Endothelial cell (in vitro differentiated cells): Measurements from ENCODE around the gene ALDOB. TPM values are rescaled to one million over a fixed set of nuclear protein-coding genes. Genes with fewer than 3 reads are reported as not detected.
A peak's percentile ranks its signal among the peaks of the same experiment; 100 is the strongest.

Source experiments
- DNase-seq: peaks from one replicate; pipeline ENCODE4 v3.0.0; 2021; ENCODE audit warnings: low spot score
- H3K27ac Mint-ChIP-seq: one replicate; pipeline ENCODE4 v1.8.0; 2021; ENCODE audit warnings: mixed read lengths, inconsistent platforms; ENCODE audit not compliant: unreplicated experiment
- H3K27me3 Mint-ChIP-seq: one replicate; pipeline ENCODE4 v1.8.0; 2021; ENCODE audit warnings: mild to moderate bottlenecking, moderate library complexity, mixed read lengths, inconsistent platforms; ENCODE audit not compliant: unreplicated experiment
- H3K36me3 Mint-ChIP-seq: one replicate; pipeline ENCODE4 v1.8.0; 2021; ENCODE audit warnings: mild to moderate bottlenecking, low read depth, mixed read lengths, inconsistent platforms; ENCODE audit not compliant: unreplicated experiment
- H3K4me1 Mint-ChIP-seq: one replicate; pipeline ENCODE4 v1.8.0; 2021; ENCODE audit warnings: mild to moderate bottlenecking, mixed read lengths, inconsistent platforms; ENCODE audit not compliant: unreplicated experiment
- H3K4me3 Mint-ChIP-seq: one replicate; pipeline ENCODE4 v1.8.0; 2021; ENCODE audit warnings: mild to moderate bottlenecking, mixed read lengths, inconsistent platforms; ENCODE audit not compliant: unreplicated experiment
- H3K9me3 Mint-ChIP-seq: one replicate; pipeline ENCODE4 v1.8.0; 2021; ENCODE audit warnings: mixed read lengths, inconsistent platforms; ENCODE audit not compliant: unreplicated experiment
- CTCF ChIP-seq: fragments of 200-600 bp; sonication (generic); IDR thresholded peaks from one replicate; pipeline ENCODE4 v1.5.0; 2021; ENCODE audit warnings: antibody characterized with exemption; ENCODE audit not compliant: unreplicated experiment
- long read RNA-seq: library from polyadenylated mRNA; unstranded; transcript quantifications from one replicate; pipeline ENCODE4 v2.0.0, GENCODE V29; 2020; ENCODE audit not compliant: unreplicated experiment
- total RNA-seq: library from RNA; stranded (reverse); fragmentation: NEBNext Ultra II Directional; extraction: Animal tissue kit (Norgen Biotek cat#: 25700); gene quantifications from one replicate; pipeline ENCODE4 v1.2.1, GENCODE V29; 2021; ENCODE audit not compliant: unreplicated experiment

The ALDOB gene
- 0.31 TPM for total RNA-seq
- long read RNA-seq, partial matches to known transcripts = 0 of 1 reads
- long read RNA-seq, other reads (novel, unspliced or antisense) = 1 of 1 reads

DNA sequence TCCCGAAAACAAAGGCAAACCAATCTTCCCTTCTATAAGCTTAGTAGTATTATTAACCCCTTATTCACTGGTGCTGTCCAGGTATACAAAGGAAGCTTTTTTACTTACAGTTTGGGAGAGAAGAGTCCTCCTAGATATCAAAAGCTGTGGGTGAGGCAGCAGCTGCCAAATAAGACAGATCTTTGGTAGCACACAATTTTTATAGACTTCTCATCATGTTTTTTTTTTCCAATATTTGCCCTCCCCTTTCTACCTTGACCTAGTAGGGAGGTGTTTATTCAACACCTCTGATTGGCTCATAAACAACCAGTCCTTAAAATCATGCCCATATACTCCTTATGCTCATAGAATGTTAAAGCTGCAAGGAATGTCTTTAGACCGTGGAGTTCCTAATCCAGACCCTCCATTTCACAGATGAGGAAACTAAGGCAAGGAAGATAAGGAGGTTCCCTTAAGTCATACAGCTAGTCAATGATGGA is at the start of gene ALDOB:
TSS of gene ALDOB (minus strand) at position 174 of the 479 bp plus-strand sequence. CDS start 4,887 bp downstream, outside the sequence.
- no peak for DNase-seq
- TF ChIP-seq CTCF = no peak
- no peak within 1 kb of the TSS for H3K27ac Mint-ChIP-seq
- no peaks in the 10 kb centered on the region for H3K9me3 Mint-ChIP-seq
- H3K36me3 Mint-ChIP-seq = no peaks in the 10 kb centered on the region
- peaks cover 6% of the 10 kb centered on the region for H3K4me1 Mint-ChIP-seq
- no peak within 1 kb of the TSS for H3K4me3 Mint-ChIP-seq
- no peaks in the 10 kb centered on the region for H3K27me3 Mint-ChIP-seq

DNA sequence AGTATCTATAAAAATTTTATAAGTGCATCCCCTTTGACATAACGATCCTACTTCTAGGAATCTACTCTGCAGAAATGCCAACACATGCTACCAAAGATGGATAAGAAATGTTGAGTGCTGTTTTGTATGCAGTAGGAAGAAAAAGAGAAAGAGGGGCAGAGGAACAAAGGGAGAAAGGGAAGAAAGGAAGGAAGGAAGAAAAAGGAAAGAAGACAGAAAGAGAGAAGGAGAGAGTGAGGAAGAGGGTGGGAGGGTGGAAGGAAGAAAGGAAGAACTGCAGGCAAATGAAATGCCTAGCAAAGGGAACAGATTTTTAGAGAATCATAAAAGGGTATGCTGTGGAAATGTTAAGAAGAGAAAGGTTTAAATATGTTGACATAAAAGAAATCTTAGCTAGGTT is 48.5 kb upstream of the ALDOB start:
- no peaks in the 10 kb centered on the region for H3K9me3 Mint-ChIP-seq
- H3K27ac Mint-ChIP-seq = no peak overlapping the region
- no peak for TF ChIP-seq CTCF
- peaks cover 11% of the 10 kb centered on the region for H3K27me3 Mint-ChIP-seq
- no peak overlapping the region for H3K4me3 Mint-ChIP-seq
- no peak for DNase-seq
- peaks cover 50% of the 10 kb centered on the region for H3K4me1 Mint-ChIP-seq
- peaks cover 4% of the 10 kb centered on the region for H3K36me3 Mint-ChIP-seq

GRCh38 chr9:101481261-101481660 is 45.7 kb upstream of the ALDOB start:
- peaks cover 12% of the 10 kb centered on the region for H3K36me3 Mint-ChIP-seq
- H3K4me1 Mint-ChIP-seq = peaks cover 72% of the 10 kb centered on the region
- no peak for DNase-seq
- H3K27me3 Mint-ChIP-seq = peaks cover 8% of the 10 kb centered on the region
- H3K4me3 Mint-ChIP-seq = no peak overlapping the region
- H3K9me3 Mint-ChIP-seq = no peaks in the 10 kb centered on the region
- no peak for TF ChIP-seq CTCF
- H3K27ac Mint-ChIP-seq = peak overlapping the region; percentile 68

DNA sequence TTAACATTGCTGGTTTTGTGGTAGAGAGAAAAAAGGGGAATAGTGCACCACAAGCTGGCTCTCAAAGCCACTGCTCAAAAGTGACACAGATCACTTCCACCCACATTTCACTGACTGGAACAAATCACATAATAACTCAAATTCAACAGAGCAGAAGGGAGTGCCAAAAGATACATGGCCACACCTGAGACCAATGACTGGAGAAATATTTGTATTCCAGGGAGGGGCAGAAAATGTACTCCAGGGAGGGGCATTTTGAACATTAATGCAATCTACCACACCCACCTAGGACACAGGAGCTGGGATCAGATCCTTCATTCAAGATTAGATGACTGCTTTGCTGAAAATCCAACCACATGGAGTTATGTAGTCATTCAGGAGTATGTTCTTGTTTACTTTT is 44.8 kb upstream of the ALDOB start:
- peak overlapping the region; percentile 37 for H3K27ac Mint-ChIP-seq
- H3K4me3 Mint-ChIP-seq = no peak overlapping the region
- H3K9me3 Mint-ChIP-seq = no peaks in the 10 kb centered on the region
- DNase-seq = no peak
- H3K27me3 Mint-ChIP-seq = peaks cover 4% of the 10 kb centered on the region
- peaks cover 20% of the 10 kb centered on the region for H3K36me3 Mint-ChIP-seq
- no peak for TF ChIP-seq CTCF
- H3K4me1 Mint-ChIP-seq = peaks cover 70% of the 10 kb centered on the region

DNA sequence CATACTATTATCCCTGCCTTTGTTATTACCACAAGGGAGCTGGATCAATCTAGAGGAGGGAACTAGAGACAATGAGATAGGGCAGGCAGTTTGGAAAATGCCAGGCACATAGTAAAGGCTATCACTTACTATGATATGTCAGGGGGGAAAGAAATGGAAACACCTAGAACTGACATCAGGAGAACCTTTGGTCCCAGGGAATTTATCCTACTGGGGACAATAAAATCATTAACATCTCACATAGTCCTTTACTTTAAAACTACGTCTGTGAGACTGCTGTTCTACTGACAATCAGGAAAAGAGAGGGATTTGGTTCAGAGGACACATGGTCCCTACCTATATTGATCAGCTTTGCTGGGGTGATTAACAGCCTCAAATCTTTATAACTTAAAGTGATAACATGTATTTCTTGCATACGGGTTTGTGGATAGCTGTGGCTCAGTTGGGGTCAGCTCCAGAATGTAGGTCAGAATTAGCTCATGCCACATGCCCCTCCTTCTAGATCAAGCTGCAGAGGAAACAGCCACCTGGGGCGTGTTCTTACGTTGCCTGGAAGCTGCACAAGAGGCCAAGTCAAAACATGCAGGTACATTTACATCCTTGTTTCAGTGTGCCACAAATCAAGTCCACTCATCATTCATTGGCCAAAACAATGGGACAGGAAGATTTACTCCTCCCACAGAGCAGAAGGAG is 43.9 kb upstream of the ALDOB start:
- H3K27ac Mint-ChIP-seq = peak overlapping the region; percentile 12
- DNase-seq = no peak
- no peak overlapping the region for H3K4me3 Mint-ChIP-seq

More for the DNA sequence above, 43.9 kb upstream of the ALDOB start:
- TF ChIP-seq CTCF = no peak
- Mint-ChIP-seq H3K27me3 (peaks cover 4% of the 10 kb centered on the region), H3K4me1 (peaks cover 66% of the 10 kb centered on the region), H3K9me3 (no peaks in the 10 kb centered on the region), H3K36me3 (peaks cover 26% of the 10 kb centered on the region)
